ENCODE results near the gene CLIC2. TPM values are rescaled to one million over a fixed set of nuclear protein-coding genes. Genes with fewer than 3 reads are reported as not detected.

CLIC2 gene
- not detected in 2 replicates for total RNA-seq

GRCh38 chrX:155334486-155335336 lies at the start of gene CLIC2:
Gene CLIC2, minus strand, starts transcription at chrX:155334614. Its CDS starts 187 bp downstream, at chrX:155334427.

GRCh38 chrX:155381843-155382528 lies 47.6 kb upstream of the CLIC2 start, which contains the start of gene F8A2:
Gene F8A2, plus strand, starts transcription at chrX:155382095. Its CDS starts 20 bp downstream, at chrX:155382115.

DNA sequence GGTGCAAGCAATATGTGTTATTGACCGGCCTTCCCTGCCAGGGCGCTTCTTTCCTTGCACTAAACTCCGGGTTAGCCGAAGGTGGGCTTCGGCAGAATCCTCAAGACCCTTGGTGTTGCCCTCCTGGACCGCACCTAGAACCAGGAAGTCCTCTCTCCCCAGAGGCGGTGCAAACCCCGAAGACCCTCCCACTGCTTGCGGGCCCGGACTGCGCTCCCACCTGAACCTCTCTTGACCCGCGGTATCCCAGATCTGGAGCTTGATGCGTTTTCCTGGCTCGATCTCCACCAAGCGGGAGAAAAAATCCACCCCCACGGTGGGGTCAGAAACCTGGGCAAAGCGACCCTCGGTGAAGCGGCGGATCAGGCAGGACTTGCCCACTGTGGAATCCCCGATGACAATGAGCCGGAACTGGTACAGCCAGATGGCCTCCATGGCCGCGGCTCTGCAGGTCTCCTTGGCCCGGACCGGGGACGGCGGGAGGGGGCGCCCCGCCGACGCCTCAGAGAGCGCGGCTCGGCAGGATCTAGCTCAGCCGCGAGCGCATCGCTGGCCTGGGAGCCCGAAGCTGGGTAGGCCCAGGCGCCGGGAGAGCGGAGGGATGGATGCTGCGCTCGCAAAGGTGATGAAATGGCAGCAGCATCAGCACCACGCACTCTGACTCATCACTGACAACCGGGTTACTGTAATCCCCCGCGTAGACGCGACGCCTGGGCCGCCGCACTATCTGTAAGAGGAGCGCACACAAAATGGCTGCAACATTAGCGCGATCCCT lies 70.4 kb downstream of the CLIC2 start, which contains the start of gene RAB39B:
Gene RAB39B (minus strand): TSS at position 638 of the 775 bp plus-strand sequence. CDS start 203 bp downstream, at position 435.

Other genes with a start within 250 kb of the CLIC2 start
- 13.2 and 36.7 TPM in 2 replicates for gene VBP1, start 118.2 kb downstream of the CLIC2 start, total RNA-seq
- 0.13 TPM in 1 of 2 replicates, not detected in the other for gene RAB39B, start 70.1 kb downstream of the CLIC2 start, total RNA-seq
- gene F8A2, start 47.5 kb upstream of the CLIC2 start, total RNA-seq = not detected in 2 replicates
- 15.6 TPM in 1 of 2 replicates, not detected in the other for gene F8A3, start 124.0 kb upstream of the CLIC2 start, total RNA-seq

All from mesangial cell (primary cell).